ENCODE results near the gene PCSK9.

- TF ChIP-seq CTCF (IDR thresholded peaks at IDR 0.05) (no peak), POLR2AphosphoS5 (IDR thresholded peaks at IDR 0.05; ENCODE audit: low read depth, low read length) (no peak), REST (IDR thresholded peaks at IDR 0.05; ENCODE audit: insufficient read depth in 1 of 2, low read depth in 2 of 2, low read length in 1 of 2) (no peak), SIN3A (IDR thresholded peaks at IDR 0.05; ENCODE audit: borderline replicate concordance, insufficient read depth, low read depth, low read length) (no peak), TCF7L2 (IDR thresholded peaks at IDR 0.05; ENCODE audit: low read depth, low read length) (no peak)
Measured at GRCh38 chr1:54990916-54991315, 48.4 kb upstream of the PCSK9 start.

Data from Panc1 (cell line).